Progenitor cell of endocrine pancreas (in vitro differentiated cells): ENCODE data around the gene FAM89B. TPM values are rescaled to one million over a fixed set of nuclear protein-coding genes. Genes with fewer than 3 reads are reported as not detected.

Experiments used
- DNase-seq: peaks from one replicate; pipeline ENCODE4 v3.0.0; 2021; ENCODE audit warnings: low spot score; ENCODE audit not compliant: unreplicated experiment
- H3K27ac Mint-ChIP-seq: 2 replicates; pipeline ENCODE4 v1.8.0; 2021; ENCODE audit warnings: mild to moderate bottlenecking, moderate library complexity, mixed read lengths
- H3K27me3 Mint-ChIP-seq: 2 replicates; pipeline ENCODE4 v1.8.0; 2021; ENCODE audit warnings: mixed read lengths
- H3K36me3 Mint-ChIP-seq: 2 replicates; pipeline ENCODE4 v1.8.0; 2022; ENCODE audit warnings: mixed read lengths; ENCODE audit not compliant: insufficient read depth
- H3K4me1 Mint-ChIP-seq: 2 replicates; pipeline ENCODE4 v1.8.0; 2021; ENCODE audit warnings: low read depth, mixed read lengths
- H3K4me3 Mint-ChIP-seq: 2 replicates; pipeline ENCODE4 v1.8.0; 2021; ENCODE audit warnings: low read depth, mild to moderate bottlenecking, moderate library complexity, mixed read lengths
- H3K9me3 Mint-ChIP-seq: 2 replicates; pipeline ENCODE4 v1.8.0; 2021; ENCODE audit warnings: low read depth, mixed read lengths
- total RNA-seq: library from RNA; stranded (reverse); gene quantifications from 2 replicates; pipeline ENCODE4 v1.2.1, GENCODE V29; 2021
- TF ChIP-seq, protein P1 (sequence below): fragments of 200-600 bp; sonication (generic); IDR thresholded peaks from one replicate; pipeline ENCODE4 v1.5.0; 2021; ENCODE audit warnings: antibody characterized with exemption, mild to moderate bottlenecking; ENCODE audit not compliant: unreplicated experiment

Gene FAM89B
- total RNA-seq, 1 donor from 2014 or later = 65.0 TPM

DNA sequence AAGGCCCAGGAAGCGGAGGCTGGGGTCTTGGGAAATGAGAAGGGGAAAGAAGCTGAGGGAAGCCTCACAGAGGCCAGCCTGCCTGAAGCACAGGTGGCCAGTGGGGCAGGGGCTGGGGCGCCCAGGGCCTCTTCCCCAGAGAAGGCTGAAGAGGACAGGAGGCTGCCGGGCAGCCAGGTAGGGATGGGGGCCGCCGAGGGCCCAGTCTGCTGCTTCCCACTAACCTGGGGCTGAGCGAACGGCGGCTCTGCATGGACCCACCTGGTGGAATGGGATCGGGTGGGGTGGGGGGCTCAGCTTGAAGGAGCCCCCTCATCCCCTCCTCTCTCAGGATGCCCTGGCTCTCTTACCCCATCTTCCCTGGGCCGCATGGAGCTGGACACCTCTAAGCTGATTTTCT lies 11.3 kb downstream of the FAM89B start:
- no peak overlapping the region for H3K27ac Mint-ChIP-seq
- H3K36me3 Mint-ChIP-seq = no peaks in the 10 kb centered on the region
- TF ChIP-seq, protein P1, sequence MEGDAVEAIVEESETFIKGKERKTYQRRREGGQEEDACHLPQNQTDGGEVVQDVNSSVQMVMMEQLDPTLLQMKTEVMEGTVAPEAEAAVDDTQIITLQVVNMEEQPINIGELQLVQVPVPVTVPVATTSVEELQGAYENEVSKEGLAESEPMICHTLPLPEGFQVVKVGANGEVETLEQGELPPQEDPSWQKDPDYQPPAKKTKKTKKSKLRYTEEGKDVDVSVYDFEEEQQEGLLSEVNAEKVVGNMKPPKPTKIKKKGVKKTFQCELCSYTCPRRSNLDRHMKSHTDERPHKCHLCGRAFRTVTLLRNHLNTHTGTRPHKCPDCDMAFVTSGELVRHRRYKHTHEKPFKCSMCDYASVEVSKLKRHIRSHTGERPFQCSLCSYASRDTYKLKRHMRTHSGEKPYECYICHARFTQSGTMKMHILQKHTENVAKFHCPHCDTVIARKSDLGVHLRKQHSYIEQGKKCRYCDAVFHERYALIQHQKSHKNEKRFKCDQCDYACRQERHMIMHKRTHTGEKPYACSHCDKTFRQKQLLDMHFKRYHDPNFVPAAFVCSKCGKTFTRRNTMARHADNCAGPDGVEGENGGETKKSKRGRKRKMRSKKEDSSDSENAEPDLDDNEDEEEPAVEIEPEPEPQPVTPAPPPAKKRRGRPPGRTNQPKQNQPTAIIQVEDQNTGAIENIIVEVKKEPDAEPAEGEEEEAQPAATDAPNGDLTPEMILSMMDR = no peak
- no peak overlapping the region for H3K4me3 Mint-ChIP-seq
- H3K4me1 Mint-ChIP-seq = no peaks in the 10 kb centered on the region
- H3K27me3 Mint-ChIP-seq = peaks cover 48% of the 10 kb centered on the region
- no peak for DNase-seq
- H3K9me3 Mint-ChIP-seq = no peaks in the 10 kb centered on the region

DNA sequence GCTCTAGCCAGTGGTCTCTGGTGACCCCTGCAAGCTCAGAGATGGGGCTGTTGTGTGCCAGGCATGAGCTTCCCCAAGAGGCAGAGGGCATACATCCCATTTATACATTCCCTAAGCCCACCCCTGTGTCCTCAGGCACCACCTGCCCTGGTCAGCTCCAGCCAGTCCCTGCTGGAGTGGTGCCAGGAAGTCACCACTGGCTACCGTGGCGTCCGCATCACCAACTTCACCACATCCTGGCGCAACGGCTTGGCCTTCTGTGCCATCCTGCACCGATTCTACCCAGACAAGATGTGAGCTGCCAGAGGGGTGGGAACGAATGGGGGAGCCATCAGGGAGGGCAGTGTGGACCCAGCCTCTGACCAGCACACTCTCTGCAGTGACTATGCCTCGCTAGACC lies 11.8 kb downstream of the FAM89B start:
- Mint-ChIP-seq H3K4me3 (no peak overlapping the region), H3K36me3 (no peaks in the 10 kb centered on the region)

DNA sequence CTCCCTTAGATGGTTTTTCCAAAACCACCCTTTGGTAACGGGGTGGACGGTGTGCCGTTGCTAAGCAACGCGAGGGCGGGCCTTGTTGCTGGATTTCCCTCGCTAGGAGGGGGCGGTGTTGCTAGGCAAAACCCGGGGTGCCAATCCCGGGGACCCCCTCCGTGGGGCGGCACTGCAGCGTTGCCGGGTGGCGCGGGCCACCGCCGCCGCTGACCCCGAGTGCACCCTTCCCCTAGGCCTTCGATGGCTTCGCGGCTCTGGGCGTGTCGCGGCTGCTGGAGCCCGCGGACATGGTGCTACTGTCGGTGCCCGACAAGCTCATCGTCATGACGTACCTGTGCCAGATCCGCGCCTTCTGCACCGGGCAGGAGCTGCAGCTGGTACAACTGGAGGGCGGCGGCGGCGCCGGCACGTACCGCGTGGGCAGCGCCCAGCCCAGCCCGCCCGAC lies 12.4 kb downstream of the FAM89B start:
- H3K27ac Mint-ChIP-seq = no peak overlapping the region
- peaks cover 53% of the 10 kb centered on the region for H3K27me3 Mint-ChIP-seq
- no peaks in the 10 kb centered on the region for H3K4me1 Mint-ChIP-seq
- H3K9me3 Mint-ChIP-seq = no peaks in the 10 kb centered on the region
- DNase-seq = no peak
- TF ChIP-seq, protein P1 = no peak
- H3K36me3 Mint-ChIP-seq = no peaks in the 10 kb centered on the region
- no peak overlapping the region for H3K4me3 Mint-ChIP-seq

More for the DNA sequence above, 11.8 kb downstream of the FAM89B start:
- no peaks in the 10 kb centered on the region for H3K9me3 Mint-ChIP-seq
- H3K4me1 Mint-ChIP-seq = no peaks in the 10 kb centered on the region
- H3K27me3 Mint-ChIP-seq = peaks cover 51% of the 10 kb centered on the region
- no peak overlapping the region for H3K27ac Mint-ChIP-seq
- DNase-seq = no peak
- TF ChIP-seq, protein P1 = no peak

DNA sequence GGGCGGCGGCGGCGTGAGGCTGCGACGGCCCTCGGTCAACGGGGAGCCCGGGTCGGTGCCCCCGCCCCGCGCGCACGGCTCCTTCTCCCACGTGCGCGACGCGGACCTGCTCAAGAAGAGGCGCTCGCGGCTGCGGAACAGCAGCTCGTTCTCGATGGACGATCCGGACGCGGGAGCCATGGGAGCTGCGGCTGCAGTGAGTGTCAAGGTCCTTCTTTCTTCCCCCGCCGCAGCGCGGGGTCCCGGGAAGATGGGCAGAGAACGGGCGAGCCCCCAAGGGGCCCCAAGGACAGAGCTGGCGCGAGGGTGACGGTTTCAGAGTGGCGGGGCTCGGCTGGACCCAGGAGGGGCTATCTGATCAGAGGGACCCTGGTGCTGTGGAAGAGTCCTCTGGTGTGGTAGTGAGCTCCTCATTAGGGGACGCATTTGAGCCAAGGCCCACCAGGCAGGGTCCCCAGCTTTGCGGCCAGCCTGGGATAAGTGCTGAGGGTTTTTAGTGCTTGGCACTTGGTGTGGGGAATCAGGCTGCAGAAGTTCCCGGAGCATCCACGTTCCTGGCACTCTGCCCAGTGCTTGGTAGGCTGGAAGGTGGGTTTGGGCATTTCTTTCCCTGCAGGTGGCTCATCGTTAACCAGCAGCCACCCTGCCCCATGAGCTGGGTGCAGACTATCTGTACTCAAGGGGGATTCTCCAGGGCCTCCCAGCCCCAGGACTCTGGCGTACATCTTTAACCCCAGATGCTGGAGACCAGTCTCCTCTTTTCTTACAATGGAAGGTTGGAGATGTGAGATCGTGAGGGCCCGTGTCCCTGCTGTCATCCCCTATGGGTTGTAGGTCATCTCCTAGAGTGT lies 13.3 kb downstream of the FAM89B start:
- Mint-ChIP-seq H3K4me1 (no peaks in the 10 kb centered on the region), H3K36me3 (peaks cover 2% of the 10 kb centered on the region), H3K27me3 (peaks cover 60% of the 10 kb centered on the region), H3K9me3 (no peaks in the 10 kb centered on the region), H3K4me3 (no peak overlapping the region), H3K27ac (no peak overlapping the region)
- TF ChIP-seq, protein P1 = no peak
- no peak for DNase-seq

DNA sequence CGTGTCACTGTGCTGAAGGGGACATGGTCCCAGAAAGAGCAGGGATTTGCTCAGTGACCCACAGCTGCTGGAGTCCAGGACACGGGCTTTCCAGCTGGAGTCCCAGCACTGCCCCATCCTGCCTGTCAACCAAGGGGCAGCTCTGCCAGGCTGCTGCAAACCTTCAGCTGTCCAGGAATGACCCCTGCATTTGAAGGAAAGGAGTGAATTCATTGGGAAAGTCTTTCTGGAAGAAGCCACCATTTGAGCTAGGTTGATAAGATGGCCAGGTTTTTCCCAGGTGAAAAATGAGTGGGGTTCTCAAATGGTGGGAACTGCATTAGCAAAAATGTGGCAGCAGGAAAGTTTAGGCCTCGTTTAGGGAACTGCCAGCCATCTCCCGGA lies 13.9 kb downstream of the FAM89B start:
- DNase-seq = no peak
- no peak overlapping the region for H3K27ac Mint-ChIP-seq
- H3K4me1 Mint-ChIP-seq = no peaks in the 10 kb centered on the region
- H3K36me3 Mint-ChIP-seq = peaks cover 2% of the 10 kb centered on the region
- TF ChIP-seq, protein P1 = no peak
- peaks cover 64% of the 10 kb centered on the region for H3K27me3 Mint-ChIP-seq
- no peaks in the 10 kb centered on the region for H3K9me3 Mint-ChIP-seq
- H3K4me3 Mint-ChIP-seq = no peak overlapping the region
